IPS-18a (cell line): ENCODE measurements around the gene TMEM233.

Experiments used
- H3K27ac ChIP-seq: one replicate; pipeline ENCODE4 v1.5.1; 2013; ENCODE audit warnings: low read length
- H3K27me3 ChIP-seq: one replicate; pipeline ENCODE4 v1.6.1; 2013; ENCODE audit warnings: mild to moderate bottlenecking, low read length; ENCODE audit not compliant: control insufficient read depth, insufficient read depth
- H3K36me3 ChIP-seq: one replicate; pipeline ENCODE4 v1.6.1; 2013; ENCODE audit warnings: low read depth, low read length; ENCODE audit not compliant: control insufficient read depth
- H3K4me1 ChIP-seq: one replicate; pipeline ENCODE4 v1.6.1; 2013; ENCODE audit warnings: low read depth, low read length; ENCODE audit not compliant: control insufficient read depth
- H3K4me3 ChIP-seq: one replicate; pipeline ENCODE4 v1.5.1; 2013; ENCODE audit warnings: low read length
- H3K9ac ChIP-seq: one replicate; pipeline ENCODE4 v1.6.1; 2013; ENCODE audit warnings: mild to moderate bottlenecking, low read length, moderate library complexity
- H3K9me3 ChIP-seq: one replicate; pipeline ENCODE4 v1.6.1; 2013; ENCODE audit warnings: low read depth, low read length; ENCODE audit not compliant: control insufficient read depth

The TMEM233 gene

DNA sequence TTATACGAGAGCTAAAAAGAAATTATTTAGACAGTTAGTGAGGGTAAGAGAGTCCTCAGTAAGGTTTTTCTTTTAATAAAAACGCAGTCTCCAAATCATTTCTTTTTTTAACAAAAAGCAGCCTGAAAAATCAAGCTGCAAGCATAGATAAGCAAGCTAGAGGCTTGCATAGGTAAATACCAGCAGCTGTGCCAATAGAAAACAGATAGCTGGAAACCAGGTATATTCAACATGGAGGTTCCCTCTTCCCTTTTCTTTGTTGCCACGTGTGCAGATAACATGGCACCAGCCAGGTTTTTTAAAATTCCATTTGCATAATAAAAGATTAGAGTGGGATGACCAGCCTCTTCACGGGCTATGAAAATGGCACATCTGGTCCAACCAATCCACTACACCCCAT lies 68.3 kb downstream of the TMEM233 start:
- Histone ChIP-seq H3K27ac (no peak overlapping the region), H3K4me3 (no peak overlapping the region), H3K4me1 (peaks cover under 1% of the 10 kb centered on the region), H3K27me3 (no peaks in the 10 kb centered on the region), H3K36me3 (no peaks in the 10 kb centered on the region), H3K9me3 (no peaks in the 10 kb centered on the region), H3K9ac (no peak overlapping the region)

DNA sequence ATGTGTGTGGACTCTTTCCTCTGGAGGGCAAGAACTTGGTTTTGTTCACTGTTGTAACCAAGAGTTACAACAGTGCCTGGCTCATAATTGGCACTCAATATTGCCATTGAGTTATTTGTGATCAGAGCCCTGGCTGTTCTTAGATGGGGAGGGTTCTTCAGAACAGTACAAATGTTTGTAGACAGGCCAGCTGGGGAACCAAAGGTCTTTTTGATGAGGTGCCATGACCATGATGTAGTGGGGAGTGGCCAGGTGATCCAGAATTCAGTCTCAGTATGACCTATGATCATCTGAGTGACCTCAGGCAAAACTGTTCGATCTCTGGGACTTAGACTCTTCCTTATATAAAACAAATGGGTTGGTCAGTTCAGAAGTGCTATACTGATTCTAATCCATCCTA lies 71.1 kb downstream of the TMEM233 start:
- Histone ChIP-seq H3K27me3 (no peaks in the 10 kb centered on the region), H3K36me3 (no peaks in the 10 kb centered on the region), H3K9ac (no peak overlapping the region), H3K4me1 (peaks cover 6% of the 10 kb centered on the region), H3K9me3 (no peaks in the 10 kb centered on the region), H3K27ac (no peak overlapping the region), H3K4me3 (no peak overlapping the region)

DNA sequence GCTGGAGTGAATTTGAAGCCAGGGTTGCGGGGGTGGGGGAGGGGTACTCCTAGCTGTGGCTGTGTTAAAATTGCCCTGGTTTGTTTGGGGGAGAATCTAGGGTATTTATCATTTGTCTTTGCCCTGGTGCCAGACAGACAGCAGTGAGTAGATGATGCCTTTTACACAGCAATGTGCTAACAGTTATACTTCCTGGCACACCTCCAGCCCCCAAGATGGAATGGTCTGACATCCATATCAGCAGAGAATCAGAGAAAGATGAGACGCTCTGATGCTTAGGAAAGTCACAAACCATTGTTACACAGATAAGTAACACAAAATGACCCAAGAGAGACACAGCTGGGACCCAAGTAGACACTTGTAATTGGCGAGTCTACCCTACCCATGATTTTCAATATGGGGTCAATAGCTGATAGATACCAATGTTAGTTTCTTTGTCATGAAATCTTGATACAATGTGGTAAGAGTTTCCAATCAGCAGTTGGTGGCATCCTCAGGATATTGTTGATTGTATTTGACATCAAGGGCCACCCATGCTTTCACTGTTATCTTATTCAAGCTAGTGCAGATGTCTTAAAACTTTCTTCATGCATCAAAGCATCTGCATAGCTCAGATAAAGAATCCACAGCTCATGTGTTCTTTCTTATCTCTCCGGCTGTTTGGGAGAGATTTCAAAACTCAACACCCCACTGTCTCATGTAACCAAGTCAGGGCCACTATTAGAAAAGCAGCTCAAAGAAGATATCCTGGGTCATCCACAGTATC lies 71.8 kb downstream of the TMEM233 start:
- Histone ChIP-seq H3K9ac (no peak overlapping the region), H3K4me3 (no peak overlapping the region), H3K4me1 (peaks cover 6% of the 10 kb centered on the region), H3K36me3 (peaks cover 6% of the 10 kb centered on the region), H3K27me3 (no peaks in the 10 kb centered on the region), H3K9me3 (no peaks in the 10 kb centered on the region), H3K27ac (no peak overlapping the region)

DNA sequence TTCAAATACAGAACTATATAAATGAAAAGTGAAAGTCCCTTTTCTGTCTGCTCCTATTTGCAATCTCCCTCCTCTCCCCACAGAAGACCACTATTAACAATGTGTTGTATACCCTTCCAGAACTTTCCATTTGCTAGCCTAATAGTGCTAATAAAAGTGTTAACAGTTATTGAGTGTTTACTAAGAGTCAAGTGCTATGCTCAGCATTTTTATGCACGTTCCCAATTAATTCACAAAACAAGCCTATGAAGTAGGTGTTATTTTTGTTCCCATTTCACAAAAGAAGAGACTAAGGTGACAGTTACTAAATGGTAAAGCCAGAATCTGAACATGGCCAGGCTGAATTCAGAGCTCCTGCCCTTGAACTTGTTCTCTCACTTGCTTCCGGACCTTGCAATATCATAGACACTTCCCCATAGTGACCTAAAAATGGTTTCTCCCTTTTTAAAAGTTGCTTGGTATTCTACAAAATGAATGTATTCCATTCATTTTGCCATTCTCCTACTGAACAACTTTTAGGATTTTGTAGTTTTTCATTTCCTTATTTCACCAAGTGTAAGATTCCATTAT lies 72.7 kb downstream of the TMEM233 start:
- Histone ChIP-seq H3K9me3 (no peaks in the 10 kb centered on the region), H3K36me3 (peaks cover 14% of the 10 kb centered on the region), H3K27ac (no peak overlapping the region), H3K4me3 (no peak overlapping the region), H3K9ac (no peak overlapping the region), H3K27me3 (no peaks in the 10 kb centered on the region), H3K4me1 (peaks cover 6% of the 10 kb centered on the region)

DNA sequence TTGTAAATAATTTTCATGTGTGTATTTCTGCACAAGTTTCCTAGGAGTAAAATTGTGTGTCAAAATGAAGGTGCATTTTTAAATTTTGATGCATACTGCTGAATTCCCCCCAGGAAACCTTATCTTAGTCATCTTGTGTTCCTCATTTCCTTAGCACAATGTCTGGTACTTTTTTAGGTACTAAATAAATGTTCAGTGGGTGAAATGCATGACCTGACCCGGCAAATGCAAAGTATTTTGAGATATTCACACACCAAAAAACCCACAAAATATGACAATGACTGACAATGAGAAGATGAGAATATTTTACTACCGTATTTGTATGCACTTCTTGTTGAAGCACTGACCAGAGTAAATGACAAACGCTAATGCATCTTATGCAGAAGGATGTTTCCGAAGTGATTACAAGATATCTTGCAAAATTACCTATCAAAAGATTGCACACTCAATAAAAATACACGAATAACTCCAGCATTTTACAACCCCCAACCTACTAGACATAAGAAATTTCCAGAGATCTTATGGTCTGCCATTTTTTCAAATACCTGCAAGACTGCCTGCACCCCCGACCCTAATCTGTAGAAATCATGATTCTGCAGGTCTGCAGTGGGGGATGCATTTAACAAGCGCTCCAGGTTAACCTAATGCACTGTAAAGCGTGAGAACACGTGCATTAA lies 73.5 kb downstream of the TMEM233 start:
- H3K9ac ChIP-seq: peak overlapping the region; percentile 55

DNA sequence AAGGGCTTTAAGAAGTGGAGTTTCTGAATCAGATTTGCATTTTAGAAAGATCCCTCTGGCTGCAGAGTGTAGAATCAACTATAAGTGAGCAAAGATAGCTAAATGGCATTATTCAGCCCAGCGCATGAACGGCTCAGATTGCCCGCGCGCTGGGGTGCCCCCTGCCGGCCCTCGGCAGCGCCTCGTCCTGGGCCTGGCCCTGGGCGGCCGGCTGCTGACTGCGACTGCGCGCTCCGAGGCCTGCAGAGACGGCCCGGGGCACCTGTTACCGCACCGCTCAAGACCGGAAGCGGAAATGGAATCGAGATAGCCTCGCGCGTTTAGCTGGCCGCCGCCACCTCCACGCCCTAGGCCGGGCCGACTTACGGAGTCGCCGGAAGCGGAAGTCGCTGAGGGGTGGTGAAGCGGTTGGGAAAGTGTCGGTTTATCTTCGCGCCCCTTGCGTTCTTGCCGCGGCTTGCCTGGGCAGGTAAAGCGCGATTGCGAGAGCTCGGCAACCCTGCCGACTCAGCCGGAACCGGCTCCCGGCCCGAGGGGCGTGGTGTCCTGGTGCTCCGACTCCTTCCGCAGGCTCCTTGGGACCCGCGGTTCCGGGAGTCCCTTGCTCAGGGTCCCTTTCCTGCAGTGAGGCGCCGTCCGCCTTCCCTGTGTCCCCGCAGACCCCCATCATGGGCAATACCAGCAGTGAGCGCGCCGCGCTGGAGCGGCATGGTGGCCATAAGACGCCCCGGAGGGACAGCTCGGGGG lies 74.2 kb downstream of the TMEM233 start, which contains the start of gene PRKAB1:
TSS of gene PRKAB1 (plus strand) at position 557 of the 747 bp plus-strand sequence. CDS start at position 669, 112 bp downstream.
- Histone ChIP-seq H3K36me3 (peaks cover 28% of the 10 kb centered on the region), H3K9ac (peak within 1 kb of the TSS; percentile 87), H3K9me3 (no peaks in the 10 kb centered on the region), H3K27me3 (no peaks in the 10 kb centered on the region), H3K4me3 (peak within 1 kb of the TSS; percentile 96), H3K4me1 (peaks cover 6% of the 10 kb centered on the region), H3K27ac (peak within 1 kb of the TSS; percentile 69)

More for the DNA sequence above, 73.5 kb downstream of the TMEM233 start:
- no peak overlapping the region for H3K27ac ChIP-seq
- H3K36me3 ChIP-seq: peaks cover 21% of the 10 kb centered on the region
- no peaks in the 10 kb centered on the region for H3K9me3 ChIP-seq
- H3K4me1 ChIP-seq: peaks cover 6% of the 10 kb centered on the region
- no peaks in the 10 kb centered on the region for H3K27me3 ChIP-seq
- peak overlapping the region; percentile 96 for H3K4me3 ChIP-seq

DNA sequence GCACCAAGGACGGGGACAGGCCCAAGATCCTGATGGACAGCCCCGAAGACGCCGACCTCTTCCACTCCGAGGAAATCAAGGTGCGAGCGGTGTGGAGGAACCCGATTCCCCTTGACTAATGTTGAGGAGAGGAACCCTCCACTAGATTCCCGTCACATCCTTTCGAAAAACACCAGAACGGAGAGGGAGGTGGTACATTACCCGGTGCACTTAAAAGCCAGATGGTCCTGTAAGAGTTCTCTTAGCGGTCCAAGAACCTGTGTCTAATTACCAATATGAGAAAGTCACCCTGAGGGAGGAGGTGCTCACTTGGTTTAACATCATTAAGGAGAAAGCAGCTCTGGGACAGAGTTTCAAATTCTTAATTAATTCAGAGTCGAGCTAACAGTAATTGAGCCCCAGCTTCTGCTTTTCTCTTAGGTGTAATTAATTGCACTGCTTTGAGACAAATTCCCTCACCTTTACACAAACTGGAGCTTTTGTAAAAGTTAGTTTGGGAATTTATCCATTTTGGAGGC lies 74.8 kb downstream of the TMEM233 start:
- Histone ChIP-seq H3K4me1 (peaks cover 6% of the 10 kb centered on the region), H3K9me3 (no peaks in the 10 kb centered on the region), H3K27me3 (no peaks in the 10 kb centered on the region), H3K9ac (peak overlapping the region; percentile 87), H3K4me3 (peak overlapping the region; percentile 96), H3K36me3 (peaks cover 35% of the 10 kb centered on the region), H3K27ac (peak overlapping the region; percentile 69)

DNA sequence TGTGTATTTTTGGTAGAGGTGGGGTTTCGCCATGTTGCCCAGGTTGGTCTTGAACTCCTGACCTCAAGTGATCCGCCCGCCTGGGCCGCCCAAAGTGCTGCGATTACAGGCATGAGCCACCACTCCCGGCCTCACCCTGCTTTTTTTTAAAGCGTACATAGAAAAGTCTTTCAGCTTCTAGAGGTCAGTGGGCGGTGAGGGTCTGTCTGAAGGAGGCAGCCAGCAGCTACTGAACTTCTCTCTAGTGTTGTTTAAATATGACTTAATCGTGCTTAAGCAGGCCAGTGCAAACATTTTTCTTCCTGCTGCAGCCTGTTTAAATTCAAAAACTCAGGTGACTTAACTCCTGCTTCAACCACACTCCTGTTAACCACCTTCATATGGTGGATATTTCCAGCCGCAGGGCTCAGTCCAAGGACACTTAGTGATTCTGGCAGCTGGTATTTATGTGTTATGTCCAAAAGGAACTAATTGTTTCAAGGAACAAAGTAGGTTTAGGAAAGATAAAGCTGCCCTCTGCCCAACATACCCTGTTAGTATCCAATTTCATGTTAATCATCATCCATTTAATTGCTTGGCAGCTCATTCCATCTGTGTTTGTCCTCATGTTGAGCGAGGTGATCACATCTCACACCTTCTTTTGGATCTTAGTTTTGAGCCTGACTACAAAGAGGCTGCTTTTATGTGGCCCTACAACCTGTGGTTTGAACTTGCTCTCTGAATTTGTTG lies 76.3 kb downstream of the TMEM233 start:
- Histone ChIP-seq H3K9me3 (no peaks in the 10 kb centered on the region), H3K9ac (no peak overlapping the region), H3K27ac (no peak overlapping the region), H3K4me3 (no peak overlapping the region), H3K36me3 (peaks cover 50% of the 10 kb centered on the region), H3K4me1 (peaks cover 6% of the 10 kb centered on the region), H3K27me3 (no peaks in the 10 kb centered on the region)

DNA sequence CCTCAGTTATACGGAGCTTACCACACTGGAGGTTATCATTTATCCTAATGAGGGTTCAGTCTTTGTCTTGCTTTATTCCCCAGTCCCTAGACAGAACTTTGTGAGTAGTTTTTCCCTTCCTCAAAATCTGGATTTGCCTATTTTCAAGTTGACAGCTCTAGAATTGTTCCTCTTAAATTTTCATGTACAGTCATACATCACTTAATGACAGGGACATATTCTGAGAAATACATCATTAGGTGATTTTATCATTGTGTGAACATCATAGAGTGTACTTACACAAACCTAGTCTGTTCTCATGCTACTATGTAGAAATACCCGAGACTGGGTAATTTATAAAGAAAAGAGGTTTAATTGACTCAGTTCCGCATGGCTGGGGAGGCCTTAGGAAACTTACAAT lies 77.5 kb downstream of the TMEM233 start:
- peaks cover 6% of the 10 kb centered on the region for H3K4me1 ChIP-seq
- H3K9me3 ChIP-seq: no peaks in the 10 kb centered on the region
- no peak overlapping the region for H3K4me3 ChIP-seq
- no peaks in the 10 kb centered on the region for H3K27me3 ChIP-seq
- H3K36me3 ChIP-seq: peaks cover 62% of the 10 kb centered on the region
- no peak overlapping the region for H3K9ac ChIP-seq
- no peak overlapping the region for H3K27ac ChIP-seq

DNA sequence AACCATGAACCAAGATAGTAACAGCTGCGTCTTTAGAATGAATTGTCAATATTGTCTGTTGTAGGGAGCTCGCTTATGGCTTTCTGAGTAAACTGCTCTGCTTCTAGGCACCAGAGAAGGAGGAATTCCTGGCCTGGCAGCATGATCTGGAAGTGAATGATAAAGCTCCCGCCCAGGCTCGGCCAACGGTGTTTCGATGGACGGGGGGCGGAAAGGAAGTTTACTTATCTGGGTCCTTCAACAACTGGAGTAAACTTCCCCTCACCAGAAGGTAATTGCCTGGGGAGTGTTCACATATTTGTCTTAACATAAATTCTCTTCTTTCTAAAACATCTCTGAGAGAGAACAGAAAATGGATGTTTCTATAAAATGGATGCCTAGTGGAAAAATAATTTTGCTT lies 78.6 kb downstream of the TMEM233 start:
- H3K36me3 ChIP-seq: peaks cover 72% of the 10 kb centered on the region
- no peak overlapping the region for H3K27ac ChIP-seq
- no peaks in the 10 kb centered on the region for H3K9me3 ChIP-seq
- H3K4me1 ChIP-seq: peaks cover 2% of the 10 kb centered on the region
- no peak overlapping the region for H3K9ac ChIP-seq
- no peak overlapping the region for H3K4me3 ChIP-seq
- no peaks in the 10 kb centered on the region for H3K27me3 ChIP-seq
